Head of caudate nucleus (tissue), 42 donors: ENCODE data around the gene HAUS1.

Experiments used
- DNase-seq, 42 donors: peaks; one replicate each; pipeline versions ENCODE4 v3.0.0 to v3.0.0-alpha.2; 2020 to 2021; ENCODE audit warnings: mixed read lengths in 7 of 42
- intact Hi-C: fragments of 100-400 bp; cut with DNase I; formaldehyde crosslinking; loops from one replicate; pipeline ENCODE4 v1.15.0; 2022

HAUS1 gene

GRCh38 chr18:46104128-46104911 lies at the start of gene HAUS1:
TSS of gene HAUS1 (plus strand) at chr18:46104385. CDS start at chr18:46104412, 27 bp downstream.
- peak; percentile 90 to 98 (median 97) for DNase-seq
- intact Hi-C loops = loop anchor here (10.0 kb wide), 1 partner anchor 70 kb away; a partner anchor contains a TSS

GRCh38 chr18:46054956-46055837 lies 49.0 kb upstream of the HAUS1 start:
- no peak for DNase-seq
- intact Hi-C loops = no loop called here

- intact Hi-C loops = no loop called here
- no peak for DNase-seq
Observed at GRCh38 chr18:46055838-46056230, 48.4 kb upstream of the HAUS1 start.

- DNase-seq = peak in 2 of 42 donors; percentile 0 to 29
- intact Hi-C loops = no loop called here
Observed at GRCh38 chr18:46060359-46060841, 43.8 kb upstream of the HAUS1 start.

- peak in 1 of 42 donors; percentile 1 for DNase-seq
- intact Hi-C loops = no loop called here
Observed at GRCh38 chr18:46061387-46061786, 42.8 kb upstream of the HAUS1 start.

- intact Hi-C loops = no loop called here
- peak in 1 of 42 donors; percentile 8 for DNase-seq
Observed at GRCh38 chr18:46061796-46062195, 42.4 kb upstream of the HAUS1 start.

- peak in 1 of 42 donors; percentile 27 for DNase-seq
- intact Hi-C loops = no loop called here
Observed at GRCh38 chr18:46062781-46063180, 41.4 kb upstream of the HAUS1 start.

GRCh38 chr18:46067438-46068007 lies 36.7 kb upstream of the HAUS1 start:
- intact Hi-C loops = no loop called here
- peak in 1 of 42 donors; percentile 1 for DNase-seq

- DNase-seq = peak in 1 of 42 donors; percentile 3
- intact Hi-C loops = no loop called here
Observed at GRCh38 chr18:46068763-46069162, 35.4 kb upstream of the HAUS1 start.

GRCh38 chr18:46069524-46069923 lies 34.7 kb upstream of the HAUS1 start:
- no peak for DNase-seq
- intact Hi-C loops = no loop called here

GRCh38 chr18:46070232-46070631 lies 34.0 kb upstream of the HAUS1 start:
- no peak for DNase-seq
- intact Hi-C loops = loop anchor here (5.0 kb wide), 1 partner anchor 93 kb away; no protein-coding TSS in a partner anchor

GRCh38 chr18:46070815-46071652 lies 33.2 kb upstream of the HAUS1 start:
- peak in 1 of 42 donors; percentile 5 for DNase-seq
- intact Hi-C loops = loop anchor here (5.0 kb wide), 1 partner anchor 94 kb away; no protein-coding TSS in a partner anchor

- intact Hi-C loops = loop anchor here (5.0 kb wide), 1 partner anchor 95 kb away; no protein-coding TSS in a partner anchor
- peak in 39 of 42 donors; percentile 29 to 77 (median 54) for DNase-seq
Observed at GRCh38 chr18:46071653-46072375, 32.4 kb upstream of the HAUS1 start, which contains the start of gene PSTPIP2. TSS of gene PSTPIP2 (minus strand) at chr18:46072260. CDS start at chr18:46072188, 72 bp downstream.

- intact Hi-C loops = loop anchor here (5.0 kb wide), 1 partner anchor 95 kb away; no protein-coding TSS in a partner anchor
Observed at GRCh38 chr18:46072376-46072867, 31.8 kb upstream of the HAUS1 start.

GRCh38 chr18:46072959-46073358 lies 31.2 kb upstream of the HAUS1 start:
- no peak for DNase-seq
- intact Hi-C loops = loop anchor here (5.0 kb wide), 1 partner anchor 96 kb away; no protein-coding TSS in a partner anchor

More at GRCh38 chr18:46072376-46072867, 31.8 kb upstream of the HAUS1 start:
- DNase-seq = peak in 1 of 42 donors; percentile 6

- peak in 21 of 42 donors; percentile 24 to 81 (median 55) for DNase-seq
- intact Hi-C loops = loop anchor here (5.0 kb wide), 1 partner anchor 96 kb away; no protein-coding TSS in a partner anchor
Observed at GRCh38 chr18:46073474-46074331, 30.5 kb upstream of the HAUS1 start.
